Left ventricle myocardium inferior (tissue), 1 donor: ENCODE results near the gene LATS1. TPM values are rescaled to one million over a fixed set of nuclear protein-coding genes. Genes with fewer than 3 reads are reported as not detected.
"Not testable (repeated sequence)": the region's sequence is repeated elsewhere in the genome, so short reads cannot be mapped to it uniquely, and the experiment has no call there.

Source experiments
- DNase-seq: peaks from one replicate; pipeline ENCODE4 v3.0.0-alpha.2; 2020
- H3K27ac ChIP-seq: fragments of 200-600 bp; replicated peaks from 2 replicates; pipeline ENCODE4 v1.8.0; 2021
- H3K27me3 ChIP-seq: fragments of 200-600 bp; 2 replicates; pipeline ENCODE4 v1.8.0; 2021; ENCODE audit warnings: low read depth
- H3K36me3 ChIP-seq: fragments of 200-600 bp; 2 replicates; pipeline ENCODE4 v1.8.0; 2021
- H3K4me1 ChIP-seq: fragments of 200-600 bp; 2 replicates; pipeline ENCODE4 v1.8.0; 2021
- H3K4me3 ChIP-seq: fragments of 200-600 bp; 2 replicates; pipeline ENCODE4 v1.8.0; 2021; ENCODE audit warnings: mild to moderate bottlenecking, moderate library complexity
- H3K9me3 ChIP-seq: fragments of 200-600 bp; replicated peaks from 2 replicates; pipeline ENCODE4 v1.8.0; 2021
- intact Hi-C: fragments of 100-400 bp; cut with micrococcal nuclease; formaldehyde crosslinking; loops from one replicate; pipeline ENCODE4 v1.11.0; 2022
- total RNA-seq: library from RNA; stranded (reverse); fragmentation: NEBNext Ultra II Directional; extraction: Animal tissue kit (Norgen Biotek cat#: 25700); gene quantifications from one replicate; pipeline ENCODE4 v1.2.1, GENCODE V29; 2021
- TF ChIP-seq, protein P1 (sequence below): fragments of 200-600 bp; IDR thresholded peaks from 2 replicates; pipeline ENCODE4 v1.8.0; 2021; ENCODE audit warnings: antibody characterized with exemption, mild to moderate bottlenecking, borderline replicate concordance
- donor health status: DM: no; HTN: yes; CAD: no; lungs with severe emphysema.

Gene LATS1
- total RNA-seq, 1 donor from 2014 or later: 10.8 TPM

DNA sequence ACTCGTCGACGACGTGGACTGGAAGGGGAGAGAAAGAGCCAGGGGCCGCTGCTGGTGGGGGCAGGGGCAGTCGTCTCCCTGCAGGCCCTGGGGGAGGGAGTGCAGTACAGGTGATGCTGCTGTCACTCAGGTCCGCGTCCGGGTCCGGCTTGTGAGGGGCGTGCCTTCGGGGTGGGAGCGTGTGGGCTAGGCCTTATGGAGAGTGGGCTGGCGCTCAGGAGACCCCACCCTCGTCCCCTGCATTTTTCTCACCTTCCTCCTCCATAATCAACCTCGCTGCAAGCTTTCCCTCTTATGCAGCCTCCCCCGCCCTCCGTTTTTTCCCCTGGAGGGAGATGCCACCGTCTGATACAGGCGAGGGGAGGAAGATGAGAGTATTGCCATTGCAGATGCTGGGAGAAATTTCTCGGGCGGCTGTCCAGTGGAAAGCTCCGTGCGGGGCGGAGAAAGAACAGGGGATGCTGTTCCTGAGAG lies 32.3 kb upstream of the LATS1 start:
- no peaks in the 10 kb centered on the region for H3K27me3 ChIP-seq
- H3K4me3 ChIP-seq: peak overlapping the region; percentile 91
- H3K36me3 ChIP-seq: no peaks in the 10 kb centered on the region
- H3K9me3 ChIP-seq: no peaks in the 10 kb centered on the region
- DNase-seq: peak; percentile 26
- TF ChIP-seq, protein P1, sequence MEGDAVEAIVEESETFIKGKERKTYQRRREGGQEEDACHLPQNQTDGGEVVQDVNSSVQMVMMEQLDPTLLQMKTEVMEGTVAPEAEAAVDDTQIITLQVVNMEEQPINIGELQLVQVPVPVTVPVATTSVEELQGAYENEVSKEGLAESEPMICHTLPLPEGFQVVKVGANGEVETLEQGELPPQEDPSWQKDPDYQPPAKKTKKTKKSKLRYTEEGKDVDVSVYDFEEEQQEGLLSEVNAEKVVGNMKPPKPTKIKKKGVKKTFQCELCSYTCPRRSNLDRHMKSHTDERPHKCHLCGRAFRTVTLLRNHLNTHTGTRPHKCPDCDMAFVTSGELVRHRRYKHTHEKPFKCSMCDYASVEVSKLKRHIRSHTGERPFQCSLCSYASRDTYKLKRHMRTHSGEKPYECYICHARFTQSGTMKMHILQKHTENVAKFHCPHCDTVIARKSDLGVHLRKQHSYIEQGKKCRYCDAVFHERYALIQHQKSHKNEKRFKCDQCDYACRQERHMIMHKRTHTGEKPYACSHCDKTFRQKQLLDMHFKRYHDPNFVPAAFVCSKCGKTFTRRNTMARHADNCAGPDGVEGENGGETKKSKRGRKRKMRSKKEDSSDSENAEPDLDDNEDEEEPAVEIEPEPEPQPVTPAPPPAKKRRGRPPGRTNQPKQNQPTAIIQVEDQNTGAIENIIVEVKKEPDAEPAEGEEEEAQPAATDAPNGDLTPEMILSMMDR: no peak
- peaks cover 64% of the 10 kb centered on the region for H3K4me1 ChIP-seq
- intact Hi-C loops: no loop called here
- H3K27ac ChIP-seq: peak overlapping the region; percentile 96

DNA sequence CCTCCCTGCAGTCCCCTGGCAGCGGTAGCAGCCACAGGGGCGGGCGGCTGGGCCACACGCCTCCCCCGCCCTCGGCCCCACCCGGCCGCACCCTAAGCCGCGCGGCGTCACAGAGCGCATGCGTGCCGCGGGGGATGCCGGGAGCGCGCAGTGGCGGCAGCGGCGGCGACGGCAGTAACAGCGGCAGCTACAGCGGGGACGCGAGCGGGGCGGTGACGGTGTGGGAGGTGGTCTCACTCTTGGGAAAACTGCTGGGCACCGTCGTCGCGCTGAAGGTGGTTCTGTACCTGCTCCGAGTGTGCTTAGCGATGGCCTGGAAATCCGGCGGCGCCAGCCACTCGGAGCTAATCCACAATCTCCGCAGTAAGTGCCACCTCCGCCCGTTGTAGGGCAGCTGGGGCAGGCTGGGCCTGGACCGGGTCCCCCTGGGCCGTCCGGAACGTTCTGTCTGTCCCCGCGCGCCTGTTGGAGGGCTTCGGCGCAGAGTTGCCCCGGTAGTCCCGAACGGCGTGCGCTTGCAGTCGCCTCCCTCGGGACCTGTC lies 31.8 kb upstream of the LATS1 start, which contains the start of gene PCMT1:
Gene PCMT1 (plus strand): TSS at position 148 of the 542 bp plus-strand sequence. CDS start 161 bp downstream, at position 309.
- H3K4me1 ChIP-seq: peaks cover 66% of the 10 kb centered on the region
- intact Hi-C loops: no loop called here
- peak; percentile 92 for DNase-seq
- H3K4me3 ChIP-seq: peak within 1 kb of the TSS; percentile 91
- H3K27me3 ChIP-seq: no peaks in the 10 kb centered on the region
- H3K27ac ChIP-seq: peak within 1 kb of the TSS; percentile 96
- TF ChIP-seq, protein P1: no peak
- H3K9me3 ChIP-seq: no peaks in the 10 kb centered on the region
- no peaks in the 10 kb centered on the region for H3K36me3 ChIP-seq

DNA sequence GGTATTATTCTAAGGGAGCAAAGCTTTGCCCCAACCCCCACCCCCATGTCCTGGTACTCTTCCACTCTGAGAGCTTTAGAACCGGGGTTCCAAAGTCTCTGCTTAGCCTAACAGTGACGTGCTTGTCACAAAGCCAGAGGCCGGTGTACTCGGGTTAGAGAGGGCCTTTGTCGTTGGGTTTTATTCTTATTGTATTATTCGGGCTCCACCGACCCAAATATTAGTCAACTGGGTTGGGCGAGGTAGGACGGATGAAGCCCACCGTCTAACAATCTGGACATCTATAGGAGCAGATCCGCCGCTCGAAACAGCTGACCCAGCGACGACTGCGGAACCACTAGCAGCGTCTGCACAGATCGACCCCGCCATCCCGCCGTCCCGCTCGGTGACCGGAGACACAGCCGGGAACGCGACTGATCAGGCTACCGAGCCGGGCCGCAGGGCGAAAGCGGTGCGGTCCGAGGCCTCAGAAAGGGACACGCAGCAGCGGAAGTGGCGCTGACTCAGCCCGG lies 31.2 kb upstream of the LATS1 start:
- Histone ChIP-seq H3K4me1 (peaks cover 61% of the 10 kb centered on the region), H3K27ac (peak overlapping the region; percentile 96), H3K4me3 (peak overlapping the region; percentile 91)
- DNase-seq, H3K36me3 ChIP-seq, H3K27me3 ChIP-seq, intact Hi-C loops, H3K9me3 ChIP-seq: not testable (repeated sequence)

DNA sequence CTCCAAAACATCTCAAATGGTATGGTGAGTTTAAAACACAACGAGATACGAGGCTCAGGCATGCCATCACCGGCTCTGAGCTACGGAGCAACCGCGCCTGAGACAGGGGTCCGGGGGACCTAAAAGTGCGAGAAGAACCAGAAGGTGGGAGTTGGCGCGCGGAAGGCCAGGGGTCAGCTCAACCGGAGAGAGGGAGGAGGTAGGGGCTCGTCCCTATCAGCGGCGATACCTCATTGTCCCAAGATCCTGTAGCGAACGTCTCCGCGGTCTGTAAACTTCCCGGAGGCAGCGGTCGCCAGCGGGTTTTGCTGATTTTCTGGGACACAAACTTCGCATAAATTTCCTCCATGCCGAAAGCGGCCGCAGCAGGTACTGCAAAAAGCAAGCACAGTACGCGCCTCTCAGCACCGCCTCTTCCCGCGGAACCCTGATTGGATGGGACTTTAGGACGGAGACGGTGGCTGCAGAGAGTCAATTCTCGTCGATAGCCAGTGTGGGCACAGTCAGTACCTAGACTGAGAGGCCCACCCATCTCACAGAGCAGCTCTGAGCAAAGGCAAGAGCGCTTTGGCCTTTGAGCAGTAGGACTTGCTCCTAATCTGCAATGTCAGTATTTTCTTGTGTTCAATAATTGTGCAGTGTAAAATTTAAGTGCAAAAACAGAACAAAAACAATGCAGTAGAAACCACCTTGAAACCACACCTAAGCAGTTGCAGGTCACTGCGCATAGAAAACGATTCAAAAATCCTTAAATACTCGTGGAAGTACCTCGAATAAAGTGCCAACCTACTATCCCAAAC lies 28.4 kb upstream of the LATS1 start, which contains the start of gene NUP43:
Gene NUP43 (minus strand): TSS at position 383 of the 800 bp plus-strand sequence. CDS start 34 bp downstream, at position 349.
- Histone ChIP-seq H3K4me3 (peak within 1 kb of the TSS; percentile 86), H3K27ac (peak within 1 kb of the TSS; percentile 85), H3K4me1 (peaks cover 42% of the 10 kb centered on the region), H3K36me3 (peaks cover 22% of the 10 kb centered on the region), H3K27me3 (no peaks in the 10 kb centered on the region), H3K9me3 (no peaks in the 10 kb centered on the region)
- DNase-seq: peak; percentile 95
- intact Hi-C loops: no loop called here
- TF ChIP-seq, protein P1: peak; percentile 79

DNA sequence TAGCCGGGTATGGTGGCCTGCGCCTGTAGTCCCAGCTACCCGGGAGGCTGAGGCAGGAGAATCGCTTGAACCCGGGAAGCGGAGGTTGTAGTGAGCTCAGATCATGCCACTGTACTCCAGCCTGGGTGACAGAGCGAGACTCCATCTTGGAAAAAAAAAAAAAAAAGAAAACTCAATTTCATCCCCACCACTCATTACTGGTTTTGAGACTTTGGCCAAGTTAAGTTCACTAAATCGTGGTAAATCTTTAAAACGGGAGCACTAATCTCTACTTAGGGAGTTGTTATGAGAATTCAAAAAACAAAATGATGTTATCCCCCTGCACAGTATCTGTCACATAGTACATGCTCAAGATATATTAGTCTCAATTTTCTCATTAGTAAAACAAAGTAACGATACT lies 27.4 kb upstream of the LATS1 start:
- H3K9me3 ChIP-seq, H3K27ac ChIP-seq, DNase-seq, intact Hi-C loops, H3K27me3 ChIP-seq: not testable (repeated sequence)
- H3K4me1 ChIP-seq: peaks cover 31% of the 10 kb centered on the region
- peak overlapping the region; percentile 86 for H3K4me3 ChIP-seq
- peaks cover 33% of the 10 kb centered on the region for H3K36me3 ChIP-seq

DNA sequence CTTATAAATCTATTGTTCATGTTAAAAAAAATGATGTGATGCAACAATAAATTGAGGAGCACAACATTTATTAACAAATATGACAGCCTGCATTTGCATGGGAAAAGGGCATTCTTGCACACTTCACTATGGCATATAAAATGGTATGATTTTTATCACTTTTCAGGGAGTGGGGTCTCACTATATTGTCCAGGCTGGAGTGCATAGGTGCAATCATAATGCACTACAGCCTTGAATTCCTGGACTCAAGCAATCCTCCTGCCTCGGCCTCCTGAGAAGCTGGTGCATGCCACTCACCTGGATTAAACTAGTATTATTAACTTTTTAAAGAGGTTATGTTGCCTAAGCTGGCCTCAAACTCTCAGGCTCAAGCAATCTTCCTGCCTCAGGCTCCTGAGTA lies 17.0 kb upstream of the LATS1 start:
- H3K4me3 ChIP-seq: no peak overlapping the region
- H3K4me1 ChIP-seq: no peaks in the 10 kb centered on the region
- H3K27ac ChIP-seq: no peak overlapping the region
- TF ChIP-seq, protein P1: no peak
- no peak for DNase-seq
- H3K36me3 ChIP-seq: peaks cover 92% of the 10 kb centered on the region
- no peaks in the 10 kb centered on the region for H3K27me3 ChIP-seq
- intact Hi-C loops: no loop called here
- H3K9me3 ChIP-seq: no peaks in the 10 kb centered on the region
